HEK293 (cell line): ENCODE data around the gene IDI2.

Source experiments
- BCL11A ChIP-seq: fragments of 450-650 bp; formaldehyde crosslinking; IDR thresholded peaks from 2 replicates; pipeline ENCODE4 v1.5.1; 2016; ENCODE audit warnings: low read depth, missing biosample characterization, missing genetic modification characterization
- GLI4 ChIP-seq: fragments of 450-650 bp; formaldehyde crosslinking; IDR thresholded peaks from 2 replicates; pipeline ENCODE4 v1.5.1; 2016; ENCODE audit warnings: missing biosample characterization, missing genetic modification characterization
- ZBTB21 ChIP-seq: fragments of 450-650 bp; formaldehyde crosslinking; IDR thresholded peaks from 2 replicates; pipeline ENCODE4 v1.5.1; 2017; ENCODE audit warnings: missing biosample characterization, missing genetic modification characterization
- ZNF544 ChIP-seq: fragments of 450-650 bp; formaldehyde crosslinking; IDR thresholded peaks from 2 replicates; pipeline ENCODE4 v1.5.0; 2017; ENCODE audit warnings: missing biosample characterization, missing genetic modification characterization
- ZNF561 ChIP-seq: fragments of 450-650 bp; IDR thresholded peaks from 2 replicates; pipeline ENCODE4 v1.5.1; 2018; ENCODE audit warnings: missing biosample characterization, missing genetic modification characterization, borderline replicate concordance
- ZNF660 ChIP-seq: fragments of 450-650 bp; IDR thresholded peaks from 2 replicates; pipeline ENCODE4 v1.5.1; 2018; ENCODE audit warnings: missing biosample characterization, mild to moderate bottlenecking, missing genetic modification characterization
- TF ChIP-seq, protein P1 (sequence below): fragments of 450-650 bp; formaldehyde crosslinking; IDR thresholded peaks from 2 replicates; pipeline ENCODE4 v1.5.1; 2016; ENCODE audit warnings: missing biosample characterization, missing genetic modification characterization
- TF ChIP-seq, protein P2 (sequence below): fragments of 450-650 bp; formaldehyde crosslinking; IDR thresholded peaks from 2 replicates; pipeline ENCODE4 v1.5.1; 2016; ENCODE audit warnings: missing biosample characterization, missing genetic modification characterization, low read depth
- TF ChIP-seq, protein P3 (sequence below): fragments of 450-650 bp; formaldehyde crosslinking; IDR thresholded peaks from 2 replicates; pipeline ENCODE4 v1.5.1; 2016; ENCODE audit warnings: missing biosample characterization, missing genetic modification characterization
- TF ChIP-seq, protein P4 (sequence below): fragments of 450-650 bp; formaldehyde crosslinking; IDR thresholded peaks from 2 replicates; pipeline ENCODE4 v1.5.1; 2016; ENCODE audit warnings: missing biosample characterization, missing genetic modification characterization
- TF ChIP-seq, protein P5 (sequence below): fragments of 450-650 bp; formaldehyde crosslinking; IDR thresholded peaks from 2 replicates; pipeline ENCODE4 v1.5.1; 2016; ENCODE audit warnings: missing biosample characterization, missing genetic modification characterization
- TF ChIP-seq, protein P6 (sequence below): sonication (generic); formaldehyde crosslinking; IDR thresholded peaks from 2 replicates; pipeline ENCODE4 v1.8.1; 2022; ENCODE audit warnings: mild to moderate bottlenecking, moderate library complexity, missing genetic modification reagents
- TF ChIP-seq, protein P7 (sequence below): fragments of 450-650 bp; formaldehyde crosslinking; conservative IDR thresholded peaks from 2 replicates; pipeline ENCODE4 v1.5.1; 2016; ENCODE audit warnings: low read depth, missing biosample characterization, missing genetic modification characterization
- TF ChIP-seq, protein P8 (sequence below): fragments of 450-650 bp; formaldehyde crosslinking; IDR thresholded peaks from 2 replicates; pipeline ENCODE4 v1.5.1; 2016; ENCODE audit warnings: missing biosample characterization, missing genetic modification characterization

DNA sequence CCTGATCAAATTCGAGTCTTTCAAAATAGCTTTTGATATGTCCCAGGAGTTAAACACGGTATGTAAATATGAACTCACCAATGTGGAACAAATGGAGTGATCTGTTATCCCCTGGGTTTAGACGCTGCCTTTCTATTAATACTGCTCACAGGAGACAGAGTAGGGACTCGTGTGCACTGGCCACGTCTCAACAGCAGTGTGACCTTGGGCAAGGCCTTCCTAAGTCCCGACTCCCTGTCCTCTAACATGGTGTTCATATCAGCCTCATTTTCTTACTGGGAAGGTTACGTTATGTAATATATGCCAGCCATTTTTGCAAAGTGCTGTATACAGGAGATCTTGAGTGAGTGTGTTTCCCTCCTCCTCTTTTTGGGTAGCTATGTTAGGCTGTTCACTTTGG, 32.4 kb upstream of the IDI2 start:
- TF ChIP-seq, protein P1, sequence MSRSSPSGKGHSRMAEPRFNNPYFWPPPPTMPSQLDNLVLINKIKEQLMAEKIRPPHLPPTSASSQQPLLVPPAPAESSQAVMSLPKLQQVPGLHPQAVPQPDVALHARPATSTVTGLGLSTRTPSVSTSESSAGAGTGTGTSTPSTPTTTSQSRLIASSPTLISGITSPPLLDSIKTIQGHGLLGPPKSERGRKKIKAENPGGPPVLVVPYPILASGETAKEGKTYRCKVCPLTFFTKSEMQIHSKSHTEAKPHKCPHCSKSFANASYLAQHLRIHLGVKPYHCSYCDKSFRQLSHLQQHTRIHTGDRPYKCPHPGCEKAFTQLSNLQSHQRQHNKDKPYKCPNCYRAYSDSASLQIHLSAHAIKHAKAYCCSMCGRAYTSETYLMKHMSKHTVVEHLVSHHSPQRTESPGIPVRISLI (tag by site-specific recombination), result no peak
- TF ChIP-seq ZNF544 (tag by site-specific recombination), result no peak
- TF ChIP-seq ZNF561, result no peak
- TF ChIP-seq, protein P2, sequence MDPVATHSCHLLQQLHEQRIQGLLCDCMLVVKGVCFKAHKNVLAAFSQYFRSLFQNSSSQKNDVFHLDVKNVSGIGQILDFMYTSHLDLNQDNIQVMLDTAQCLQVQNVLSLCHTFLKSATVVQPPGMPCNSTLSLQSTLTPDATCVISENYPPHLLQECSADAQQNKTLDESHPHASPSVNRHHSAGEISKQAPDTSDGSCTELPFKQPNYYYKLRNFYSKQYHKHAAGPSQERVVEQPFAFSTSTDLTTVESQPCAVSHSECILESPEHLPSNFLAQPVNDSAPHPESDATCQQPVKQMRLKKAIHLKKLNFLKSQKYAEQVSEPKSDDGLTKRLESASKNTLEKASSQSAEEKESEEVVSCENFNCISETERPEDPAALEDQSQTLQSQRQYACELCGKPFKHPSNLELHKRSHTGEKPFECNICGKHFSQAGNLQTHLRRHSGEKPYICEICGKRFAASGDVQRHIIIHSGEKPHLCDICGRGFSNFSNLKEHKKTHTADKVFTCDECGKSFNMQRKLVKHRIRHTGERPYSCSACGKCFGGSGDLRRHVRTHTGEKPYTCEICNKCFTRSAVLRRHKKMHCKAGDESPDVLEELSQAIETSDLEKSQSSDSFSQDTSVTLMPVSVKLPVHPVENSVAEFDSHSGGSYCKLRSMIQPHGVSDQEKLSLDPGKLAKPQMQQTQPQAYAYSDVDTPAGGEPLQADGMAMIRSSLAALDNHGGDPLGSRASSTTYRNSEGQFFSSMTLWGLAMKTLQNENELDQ (tag by site-specific recombination), result no peak
- no peak for TF ChIP-seq ZBTB21 (tag by site-specific recombination)
- TF ChIP-seq, protein P3, sequence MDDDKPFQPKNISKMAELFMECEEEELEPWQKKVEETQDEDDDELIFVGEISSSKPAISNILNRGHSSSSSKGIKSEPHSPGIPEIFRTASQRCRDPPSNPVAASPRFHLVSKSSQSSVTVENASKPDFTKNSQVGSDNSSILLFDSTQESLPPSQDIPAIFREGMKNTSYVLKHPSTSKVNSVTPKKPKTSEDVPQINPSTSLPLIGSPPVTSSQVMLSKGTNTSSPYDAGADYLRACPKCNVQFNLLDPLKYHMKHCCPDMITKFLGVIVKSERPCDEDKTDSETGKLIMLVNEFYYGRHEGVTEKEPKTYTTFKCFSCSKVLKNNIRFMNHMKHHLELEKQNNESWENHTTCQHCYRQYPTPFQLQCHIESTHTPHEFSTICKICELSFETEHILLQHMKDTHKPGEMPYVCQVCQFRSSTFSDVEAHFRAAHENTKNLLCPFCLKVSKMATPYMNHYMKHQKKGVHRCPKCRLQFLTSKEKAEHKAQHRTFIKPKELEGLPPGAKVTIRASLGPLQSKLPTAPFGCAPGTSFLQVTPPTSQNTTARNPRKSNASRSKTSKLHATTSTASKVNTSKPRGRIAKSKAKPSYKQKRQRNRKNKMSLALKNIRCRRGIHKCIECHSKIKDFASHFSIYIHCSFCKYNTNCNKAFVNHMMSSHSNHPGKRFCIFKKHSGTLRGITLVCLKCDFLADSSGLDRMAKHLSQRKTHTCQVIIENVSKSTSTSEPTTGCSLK (tag by site-specific recombination), result no peak
- TF ChIP-seq BCL11A (tag by site-specific recombination), result no peak
- TF ChIP-seq, protein P4, sequence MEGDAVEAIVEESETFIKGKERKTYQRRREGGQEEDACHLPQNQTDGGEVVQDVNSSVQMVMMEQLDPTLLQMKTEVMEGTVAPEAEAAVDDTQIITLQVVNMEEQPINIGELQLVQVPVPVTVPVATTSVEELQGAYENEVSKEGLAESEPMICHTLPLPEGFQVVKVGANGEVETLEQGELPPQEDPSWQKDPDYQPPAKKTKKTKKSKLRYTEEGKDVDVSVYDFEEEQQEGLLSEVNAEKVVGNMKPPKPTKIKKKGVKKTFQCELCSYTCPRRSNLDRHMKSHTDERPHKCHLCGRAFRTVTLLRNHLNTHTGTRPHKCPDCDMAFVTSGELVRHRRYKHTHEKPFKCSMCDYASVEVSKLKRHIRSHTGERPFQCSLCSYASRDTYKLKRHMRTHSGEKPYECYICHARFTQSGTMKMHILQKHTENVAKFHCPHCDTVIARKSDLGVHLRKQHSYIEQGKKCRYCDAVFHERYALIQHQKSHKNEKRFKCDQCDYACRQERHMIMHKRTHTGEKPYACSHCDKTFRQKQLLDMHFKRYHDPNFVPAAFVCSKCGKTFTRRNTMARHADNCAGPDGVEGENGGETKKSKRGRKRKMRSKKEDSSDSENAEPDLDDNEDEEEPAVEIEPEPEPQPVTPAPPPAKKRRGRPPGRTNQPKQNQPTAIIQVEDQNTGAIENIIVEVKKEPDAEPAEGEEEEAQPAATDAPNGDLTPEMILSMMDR, result no peak
- TF ChIP-seq GLI4 (tag by site-specific recombination), result no peak
- TF ChIP-seq, protein P5, sequence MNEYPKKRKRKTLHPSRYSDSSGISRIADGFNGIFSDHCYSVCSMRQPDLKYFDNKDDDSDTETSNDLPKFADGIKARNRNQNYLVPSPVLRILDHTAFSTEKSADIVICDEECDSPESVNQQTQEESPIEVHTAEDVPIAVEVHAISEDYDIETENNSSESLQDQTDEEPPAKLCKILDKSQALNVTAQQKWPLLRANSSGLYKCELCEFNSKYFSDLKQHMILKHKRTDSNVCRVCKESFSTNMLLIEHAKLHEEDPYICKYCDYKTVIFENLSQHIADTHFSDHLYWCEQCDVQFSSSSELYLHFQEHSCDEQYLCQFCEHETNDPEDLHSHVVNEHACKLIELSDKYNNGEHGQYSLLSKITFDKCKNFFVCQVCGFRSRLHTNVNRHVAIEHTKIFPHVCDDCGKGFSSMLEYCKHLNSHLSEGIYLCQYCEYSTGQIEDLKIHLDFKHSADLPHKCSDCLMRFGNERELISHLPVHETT (tag by site-specific recombination), result no peak
- TF ChIP-seq, protein P6, sequence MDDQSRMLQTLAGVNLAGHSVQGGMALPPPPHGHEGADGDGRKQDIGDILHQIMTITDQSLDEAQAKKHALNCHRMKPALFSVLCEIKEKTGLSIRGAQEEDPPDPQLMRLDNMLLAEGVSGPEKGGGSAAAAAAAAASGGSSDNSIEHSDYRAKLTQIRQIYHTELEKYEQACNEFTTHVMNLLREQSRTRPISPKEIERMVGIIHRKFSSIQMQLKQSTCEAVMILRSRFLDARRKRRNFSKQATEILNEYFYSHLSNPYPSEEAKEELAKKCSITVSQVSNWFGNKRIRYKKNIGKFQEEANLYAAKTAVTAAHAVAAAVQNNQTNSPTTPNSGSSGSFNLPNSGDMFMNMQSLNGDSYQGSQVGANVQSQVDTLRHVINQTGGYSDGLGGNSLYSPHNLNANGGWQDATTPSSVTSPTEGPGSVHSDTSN (CRISPR knock-in tag), result no peak
- no peak for TF ChIP-seq ZNF660 (tag by site-specific recombination)
- TF ChIP-seq, protein P7, sequence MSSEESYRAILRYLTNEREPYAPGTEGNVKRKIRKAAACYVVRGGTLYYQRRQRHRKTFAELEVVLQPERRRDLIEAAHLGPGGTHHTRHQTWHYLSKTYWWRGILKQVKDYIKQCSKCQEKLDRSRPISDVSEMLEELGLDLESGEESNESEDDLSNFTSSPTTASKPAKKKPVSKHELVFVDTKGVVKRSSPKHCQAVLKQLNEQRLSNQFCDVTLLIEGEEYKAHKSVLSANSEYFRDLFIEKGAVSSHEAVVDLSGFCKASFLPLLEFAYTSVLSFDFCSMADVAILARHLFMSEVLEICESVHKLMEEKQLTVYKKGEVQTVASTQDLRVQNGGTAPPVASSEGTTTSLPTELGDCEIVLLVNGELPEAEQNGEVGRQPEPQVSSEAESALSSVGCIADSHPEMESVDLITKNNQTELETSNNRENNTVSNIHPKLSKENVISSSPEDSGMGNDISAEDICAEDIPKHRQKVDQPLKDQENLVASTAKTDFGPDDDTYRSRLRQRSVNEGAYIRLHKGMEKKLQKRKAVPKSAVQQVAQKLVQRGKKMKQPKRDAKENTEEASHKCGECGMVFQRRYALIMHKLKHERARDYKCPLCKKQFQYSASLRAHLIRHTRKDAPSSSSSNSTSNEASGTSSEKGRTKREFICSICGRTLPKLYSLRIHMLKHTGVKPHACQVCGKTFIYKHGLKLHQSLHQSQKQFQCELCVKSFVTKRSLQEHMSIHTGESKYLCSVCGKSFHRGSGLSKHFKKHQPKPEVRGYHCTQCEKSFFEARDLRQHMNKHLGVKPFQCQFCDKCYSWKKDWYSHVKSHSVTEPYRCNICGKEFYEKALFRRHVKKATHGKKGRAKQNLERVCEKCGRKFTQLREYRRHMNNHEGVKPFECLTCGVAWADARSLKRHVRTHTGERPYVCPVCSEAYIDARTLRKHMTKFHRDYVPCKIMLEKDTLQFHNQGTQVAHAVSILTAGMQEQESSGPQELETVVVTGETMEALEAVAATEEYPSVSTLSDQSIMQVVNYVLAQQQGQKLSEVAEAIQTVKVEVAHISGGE (tag by site-specific recombination), result no peak
- TF ChIP-seq, protein P8, sequence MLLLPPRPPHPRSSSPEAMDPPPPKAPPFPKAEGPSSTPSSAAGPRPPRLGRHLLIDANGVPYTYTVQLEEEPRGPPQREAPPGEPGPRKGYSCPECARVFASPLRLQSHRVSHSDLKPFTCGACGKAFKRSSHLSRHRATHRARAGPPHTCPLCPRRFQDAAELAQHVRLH (tag by site-specific recombination), result no peak
